GM21515 (cell line): Measurements from ENCODE around the gene ZMAT3.

Experiments used
- ATAC-seq: cut with Tn5 transposase; IDR thresholded peaks from one replicate; pipeline ENCODE4 v1.9.1; 2021; ENCODE audit not compliant: unreplicated experiment

The ZMAT3 gene

GRCh38 chr3:179027326-179027900 lies 44.2 kb downstream of the ZMAT3 start:
- no peak for ATAC-seq

DNA sequence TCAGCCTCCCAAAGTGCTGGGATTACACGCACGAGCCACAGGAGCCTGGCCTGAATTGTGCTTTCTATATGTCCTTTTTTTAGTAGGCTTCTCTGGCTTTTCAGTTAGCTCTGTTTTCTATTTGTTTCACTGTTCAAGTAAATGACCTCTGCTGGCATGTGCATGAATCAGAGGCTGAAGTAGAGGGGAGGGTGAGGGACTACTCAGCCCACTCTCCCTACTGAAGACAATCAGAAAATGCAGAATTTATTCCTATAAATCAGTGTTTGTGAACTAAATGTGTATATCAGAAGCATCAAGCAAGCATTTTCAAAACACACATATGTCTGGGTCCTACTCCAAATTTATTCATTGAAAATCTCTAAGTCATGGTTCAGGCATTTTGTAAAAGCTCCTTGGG lies 45.0 kb downstream of the ZMAT3 start:
- ATAC-seq = no peak

DNA sequence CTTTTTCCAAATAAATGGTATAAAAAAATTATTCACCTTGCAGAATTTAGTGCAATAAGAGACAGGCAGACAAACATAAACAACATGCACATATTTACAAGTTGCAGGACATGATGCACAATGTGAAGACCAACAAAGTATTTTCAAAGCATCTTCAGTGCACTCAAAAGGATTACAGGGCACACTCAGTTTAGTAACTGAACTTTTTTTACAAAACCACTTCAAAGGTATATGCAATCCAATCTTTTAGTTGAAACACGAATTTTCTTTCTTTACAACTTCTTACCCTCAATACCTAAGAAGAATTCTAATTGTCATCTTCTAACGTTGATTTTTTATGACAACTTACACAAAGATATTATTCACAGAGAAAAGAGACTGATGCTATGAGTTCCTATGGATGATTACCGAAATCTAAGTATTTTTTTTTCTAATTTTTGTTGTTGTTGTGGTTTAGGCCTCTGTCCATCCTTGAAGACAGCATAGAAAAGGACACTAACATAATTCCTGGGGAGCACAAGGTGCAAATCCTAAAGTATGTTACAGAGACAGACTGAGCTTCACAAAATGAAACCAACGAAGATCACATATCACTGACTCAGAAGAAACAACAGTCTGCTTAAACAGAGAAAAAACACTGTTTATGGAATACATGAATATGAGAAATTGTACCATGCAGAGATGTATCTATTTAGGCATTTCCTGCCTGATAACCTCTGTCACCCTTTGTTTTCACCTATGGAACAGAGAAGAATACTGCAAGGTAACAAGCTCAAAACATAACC lies 50.3 kb downstream of the ZMAT3 start:
- ATAC-seq = no peak

DNA sequence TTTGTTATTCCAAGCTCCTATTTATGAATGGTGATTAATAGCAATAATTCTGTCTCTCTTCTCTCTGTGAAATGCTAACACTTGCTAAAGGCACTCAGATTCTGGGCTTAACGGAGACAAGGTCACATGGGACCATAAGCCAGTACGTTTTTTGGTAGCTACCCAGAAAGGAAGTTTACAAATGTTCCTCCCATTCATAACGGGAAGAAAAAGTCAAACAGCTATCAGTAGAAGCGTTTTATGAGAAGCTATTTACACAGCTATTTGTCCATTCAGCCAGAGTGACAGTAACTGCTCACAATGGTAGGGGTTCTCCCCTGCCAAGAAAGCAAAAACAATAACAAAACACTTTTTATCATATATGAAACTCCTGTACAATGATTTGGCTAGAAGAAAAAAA lies 51.5 kb downstream of the ZMAT3 start:
- ATAC-seq = no peak

DNA sequence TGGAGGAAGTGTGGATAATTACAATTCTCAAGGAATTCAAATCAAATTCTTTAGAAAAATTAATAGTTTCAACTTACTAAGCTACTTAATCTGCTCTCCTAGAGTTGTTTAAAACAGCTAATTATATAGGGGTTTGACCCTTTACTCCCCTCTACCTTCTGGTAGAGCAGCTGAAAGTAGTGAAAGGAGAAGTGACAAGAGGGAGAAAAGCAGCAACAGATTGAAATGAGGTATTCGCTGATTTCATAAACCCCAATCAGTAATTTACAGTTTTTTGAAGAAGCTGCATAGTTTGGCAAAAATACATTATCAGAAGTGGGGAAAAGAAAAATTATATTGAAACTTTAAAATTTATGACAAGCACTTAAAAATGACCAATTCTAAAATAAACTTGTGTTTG lies 52.8 kb downstream of the ZMAT3 start:
- ATAC-seq = no peak

DNA sequence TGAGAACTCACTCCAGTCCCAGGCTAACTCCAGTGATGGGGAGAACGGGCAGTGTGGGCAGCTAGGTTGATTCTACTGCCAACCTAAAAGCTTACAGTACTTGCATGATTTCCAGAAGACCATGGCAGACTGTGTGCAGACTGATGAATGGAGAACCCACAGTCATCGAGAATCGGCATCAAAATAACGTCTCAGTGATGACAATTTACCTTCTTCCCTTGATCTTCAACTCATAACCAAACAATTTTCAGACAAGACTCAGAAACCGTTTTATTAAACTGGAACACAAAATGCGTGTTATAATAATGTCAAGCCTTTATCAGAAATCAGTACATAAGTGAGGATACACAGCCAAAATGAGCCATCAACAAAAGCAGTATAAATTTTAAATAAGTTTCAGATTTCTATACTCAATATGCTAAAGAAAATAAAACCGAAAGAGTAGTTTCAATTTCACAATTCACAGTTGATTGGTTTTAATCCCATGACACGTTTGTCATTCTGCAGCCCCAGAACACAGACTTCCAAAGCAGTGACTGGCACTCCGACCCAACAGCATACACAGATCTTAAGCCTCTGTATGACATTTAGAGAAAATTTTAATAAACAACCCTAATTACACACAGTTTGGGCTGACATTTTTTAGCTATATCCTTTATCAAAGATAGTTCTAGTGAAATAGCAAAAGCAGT lies 54.5 kb downstream of the ZMAT3 start:
- peak; percentile 58 for ATAC-seq

- ATAC-seq = peak; percentile 68
Measured at GRCh38 chr3:179015551-179016020, 56.0 kb downstream of the ZMAT3 start.

- no peak for ATAC-seq
Measured at GRCh38 chr3:179005706-179006105, 65.9 kb downstream of the ZMAT3 start.

GRCh38 chr3:179005213-179005612 lies 66.4 kb downstream of the ZMAT3 start:
- ATAC-seq = no peak

DNA sequence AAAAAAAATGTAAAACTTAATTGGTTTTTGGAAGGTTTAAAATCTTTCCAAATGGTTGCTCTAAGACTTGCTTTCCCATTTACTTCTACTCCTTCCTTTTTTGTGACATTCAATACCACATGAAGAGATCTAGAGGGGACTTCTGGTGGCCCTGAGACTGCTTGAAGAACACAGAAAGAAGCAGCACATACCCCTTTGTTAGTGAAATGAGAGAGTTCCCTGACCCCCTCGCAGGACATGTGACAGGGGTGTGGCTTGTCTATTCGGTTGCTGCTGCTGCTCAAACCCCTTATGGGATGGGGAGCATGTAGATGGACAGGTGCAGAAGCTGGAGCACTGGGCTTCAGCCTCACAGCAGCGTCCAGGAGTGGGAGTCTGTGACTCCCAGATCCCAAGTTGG lies 71.0 kb downstream of the ZMAT3 start:
- ATAC-seq = no peak

GRCh38 chr3:179000144-179000543 lies 71.5 kb downstream of the ZMAT3 start:
- no peak for ATAC-seq

GRCh38 chr3:178996399-178996798 lies 75.2 kb downstream of the ZMAT3 start:
- no peak for ATAC-seq

- ATAC-seq = no peak
Measured at GRCh38 chr3:178990293-178990692, 81.3 kb downstream of the ZMAT3 start.

DNA sequence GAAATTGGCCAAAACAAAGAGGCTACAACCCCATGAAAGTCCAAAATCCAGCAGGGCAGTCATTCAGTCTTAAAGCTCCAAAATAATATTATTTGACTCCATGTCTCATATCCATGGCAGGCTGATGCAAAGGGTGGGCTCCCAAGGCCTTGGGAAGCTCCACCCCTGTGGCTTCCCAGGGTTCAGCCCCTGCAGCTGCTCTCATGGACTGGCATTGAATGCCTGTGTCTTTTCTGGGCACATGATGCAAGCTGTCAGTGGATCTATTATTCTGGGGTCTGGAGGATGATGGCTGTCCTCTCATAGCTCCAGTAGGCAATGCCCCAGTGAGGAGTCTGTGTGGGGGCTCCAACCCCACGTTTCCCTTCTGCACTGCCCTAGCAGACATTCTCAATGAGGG lies 81.8 kb downstream of the ZMAT3 start:
- no peak for ATAC-seq

- no peak for ATAC-seq
Measured at GRCh38 chr3:178987745-178988144, 83.9 kb downstream of the ZMAT3 start.

DNA sequence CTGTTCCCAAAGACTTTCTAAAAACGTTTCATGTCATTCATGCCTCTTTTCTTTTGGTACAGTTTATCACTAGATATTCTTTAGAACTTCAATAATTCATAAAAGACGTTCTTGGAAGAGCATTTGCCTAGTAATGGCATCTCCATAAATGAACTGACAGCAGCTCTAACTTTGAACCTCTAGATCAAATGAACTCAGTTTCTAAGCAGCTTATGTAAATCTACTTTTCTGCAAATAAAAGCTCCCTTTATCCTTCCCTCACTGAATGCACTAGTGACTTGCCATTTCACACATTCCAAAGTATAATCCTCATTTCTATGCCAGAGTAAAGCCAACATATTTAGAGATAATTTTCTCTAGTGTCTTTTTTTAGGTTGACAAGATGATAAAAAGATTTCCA lies 85.2 kb downstream of the ZMAT3 start:
- no peak for ATAC-seq

GRCh38 chr3:178982137-178982536 lies 89.5 kb downstream of the ZMAT3 start:
- ATAC-seq = no peak

- ATAC-seq = no peak
Measured at GRCh38 chr3:178975320-178975719, 96.3 kb downstream of the ZMAT3 start.

DNA sequence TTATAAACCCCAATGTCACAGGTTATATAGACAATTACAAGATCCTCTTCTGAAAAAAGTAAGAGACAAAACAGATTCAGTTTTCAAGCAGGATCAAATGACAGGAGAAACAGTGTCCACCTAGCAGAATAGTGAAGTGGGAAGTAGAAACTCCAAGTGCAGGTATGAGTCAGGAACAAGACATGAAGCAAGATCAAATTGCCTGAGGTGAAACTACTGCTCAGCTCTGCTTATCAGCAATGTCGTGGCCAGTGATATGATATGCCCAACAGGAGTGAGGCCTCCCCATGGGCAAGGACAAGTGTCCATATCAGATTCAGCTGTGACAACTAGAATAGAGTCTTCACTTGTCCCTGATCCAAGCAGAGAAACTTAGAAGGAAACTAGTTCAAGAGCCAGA lies 100.0 kb downstream of the ZMAT3 start:
- no peak for ATAC-seq

DNA sequence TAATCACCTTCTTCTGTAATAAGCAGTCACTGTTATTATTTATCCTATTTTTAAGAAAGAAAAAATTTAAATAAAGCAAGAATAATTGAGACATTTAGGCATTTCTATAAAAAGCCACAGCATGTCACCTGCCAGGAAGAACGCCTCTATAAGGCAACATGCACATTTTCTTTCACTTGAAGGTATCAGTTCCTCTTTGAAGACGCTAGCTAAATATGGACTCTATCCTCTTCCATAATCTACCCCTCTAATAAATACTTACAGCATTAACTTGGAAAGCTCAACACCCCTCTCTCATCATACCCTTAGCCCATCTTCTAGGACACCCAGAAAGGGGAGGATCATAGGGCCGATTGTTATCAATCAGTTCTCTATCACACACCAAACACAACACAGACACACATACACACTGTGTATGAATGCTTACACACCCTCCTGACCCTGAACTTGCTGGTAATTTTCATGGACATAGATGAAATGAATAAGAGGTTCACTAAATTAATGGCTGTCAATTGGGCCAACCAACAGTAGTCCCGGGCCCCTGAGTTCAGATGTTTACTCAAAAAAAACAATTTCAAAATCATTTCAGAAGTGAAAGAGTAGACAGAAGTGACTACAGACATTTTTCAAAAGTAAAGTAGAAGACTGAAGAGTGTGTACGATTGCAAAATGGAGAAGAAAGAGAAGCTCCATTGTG lies 102.5 kb downstream of the ZMAT3 start:
- peak; percentile 88 for ATAC-seq
